ENCODE results near the gene SFXN3.

SFXN3 gene

DNA sequence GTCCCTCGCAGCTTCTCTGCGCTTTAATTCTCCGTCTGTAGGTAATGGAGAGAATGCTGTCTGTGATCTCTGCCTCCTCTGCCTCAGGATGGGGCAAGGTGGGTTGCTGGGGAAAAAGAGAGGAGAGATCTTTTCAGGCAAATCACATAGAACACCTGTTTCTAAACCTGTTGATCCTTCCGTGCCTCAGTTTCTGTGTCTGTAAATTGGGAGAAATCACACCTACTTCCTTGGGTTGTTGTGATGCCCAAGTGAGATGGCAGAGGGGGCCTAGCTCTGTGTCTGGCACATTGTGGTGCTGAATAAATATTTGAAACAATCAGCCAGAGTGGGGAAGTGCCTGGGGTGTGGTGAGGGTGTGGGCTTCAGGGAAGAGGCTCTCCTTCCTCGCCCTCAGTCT, 59.6 kb downstream of the SFXN3 start:
- Histone ChIP-seq H3K27ac (no peak overlapping the region), H3K4me3 (no peak overlapping the region), H3K36me3 (ENCODE audit: insufficient read depth, low read length) (no peaks in the 10 kb centered on the region), H3K9ac (ENCODE audit: insufficient read length) (no peak overlapping the region), H3K9me3 (ENCODE audit: low read depth, low read length) (no peaks in the 10 kb centered on the region)
- TF ChIP-seq FOXP2 (optimal IDR thresholded peaks at IDR 0.05; ENCODE audit: control extremely low read depth, extremely low read length, insufficient read depth): no peak
- TF ChIP-seq POLR2AphosphoS5 (IDR thresholded peaks at IDR 0.05; ENCODE audit: borderline replicate concordance, low read depth, low read length): no peak
- no peak for TF ChIP-seq EZH2 (IDR thresholded peaks at IDR 0.05)
- DNase-seq (ENCODE audit: low read depth, low spot score): no peak
